GM12878 (cell line): ENCODE data around the gene SLC25A36. TPM values are rescaled to one million over a fixed set of nuclear protein-coding genes. Genes with fewer than 3 reads are reported as not detected.

ENCODE experiments used
- ATAC-seq: fragments of 200-7000 bp; cut with Tn5 transposase; 3 replicates; pipeline ENCODE4 v1.9.1; 2020; ENCODE audit warnings: mild to moderate bottlenecking, moderate library complexity
- BruUV-seq: library from RNA; stranded (reverse); fragments of 400-500 nt; replicated peaks from 2 replicates; lab custom pipeline; 2021; lab: Mats Ljungman, UMichigan
- CTCF ChIA-PET: fragments of 300-600 bp; sonication (Branson Sonifier 250); formaldehyde crosslinking; extraction: SDS; loops from one replicate; lab custom pipeline; 2021; ENCODE audit warnings: inconsistent platforms; lab: Yijun Ruan, JAX
- POLR2A ChIA-PET: fragments of 350-600 bp; formaldehyde crosslinking; extraction: SDS; loops from one replicate; lab custom pipeline; 2021; ENCODE audit warnings: inconsistent platforms; lab: Charles Lee
- RAD21 ChIA-PET: fragments of 300-600 bp; sonication (Branson Sonifier 250); formaldehyde crosslinking; loops from one replicate; lab custom pipeline; 2023; ENCODE audit warnings: antibody characterized with exemption; ENCODE audit not compliant: unreplicated experiment; lab: Charles Lee
- SMC1A ChIA-PET: fragments of 300-600 bp; sonication (Branson Sonifier 250); formaldehyde crosslinking; loops from one replicate; lab custom pipeline; 2023; ENCODE audit not compliant: unreplicated experiment, uncharacterized antibody; lab: Charles Lee
- DNase-seq: peaks from one replicate; pipeline ENCODE4 v3.0.0-alpha.2; 2011; ENCODE audit warnings: low read depth, low spot score
- FAIRE-seq: peaks from 3 replicates; lab custom pipeline; 2011; peaks lifted over from hg19 to GRCh38; lab: Jason Lieb, UNC
- H2AFZ ChIP-seq: 2 replicates; pipeline ENCODE4 v1.6.0; 2011; ENCODE audit warnings: low read depth, low read length, control low read depth; ENCODE audit not compliant: control insufficient read depth
- H3K27ac ChIP-seq: 2 replicates; pipeline ENCODE4 v1.5.1; 2011; ENCODE audit warnings: control low read depth; ENCODE audit not compliant: control insufficient read depth, insufficient read depth
- H3K27me3 ChIP-seq, 2 experiments: replicated peaks in 1 of 2; 2 replicates each; pipeline versions ENCODE4 v1.6.0 to v1.6.1; 2011; ENCODE audit warnings: low read length in 1 of 2; ENCODE audit not compliant: control insufficient read depth in 2 of 2, insufficient read depth in 2 of 2
- H3K36me3 ChIP-seq, 2 experiments: 2 replicates each; pipeline ENCODE4 v1.5.1; 2011; ENCODE audit warnings: low read length in 1 of 2; ENCODE audit not compliant: control insufficient read depth in 2 of 2, insufficient read depth in 2 of 2
- H3K4me1 ChIP-seq: 2 replicates; pipeline ENCODE4 v1.6.1; 2011; ENCODE audit warnings: mild to moderate bottlenecking, low read length, moderate library complexity, mixed read lengths; ENCODE audit not compliant: control insufficient read depth, insufficient read depth
- H3K4me2 ChIP-seq: 2 replicates; pipeline ENCODE4 v1.6.0; 2011; ENCODE audit warnings: control low read depth; ENCODE audit not compliant: control insufficient read depth, insufficient read depth
- H3K4me3 ChIP-seq: fragments of 200-600 bp; sonication (generic); 2 replicates; pipeline ENCODE4 v1.5.1; 2016
- H3K79me2 ChIP-seq: 2 replicates; pipeline ENCODE4 v1.6.0; 2011; ENCODE audit warnings: low read length; ENCODE audit not compliant: control insufficient read depth, insufficient read depth
- H3K9ac ChIP-seq: 2 replicates; pipeline ENCODE4 v1.8.0; 2011; ENCODE audit warnings: low read length, control low read depth, mixed read lengths; ENCODE audit not compliant: control insufficient read depth, insufficient read depth
- H3K9me3 ChIP-seq: replicated peaks from 3 replicates; pipeline ENCODE4 v1.5.1; 2011; ENCODE audit warnings: mild to moderate bottlenecking, low read length; ENCODE audit not compliant: control insufficient read depth, insufficient read depth
- H4K20me1 ChIP-seq: 2 replicates; pipeline ENCODE4 v1.6.0; 2011; ENCODE audit not compliant: control insufficient read depth, insufficient read depth
- ASH2L ChIP-seq: fragments of 300-600, 200-600 bp; sonication (generic); IDR thresholded peaks from 2 replicates; pipeline ENCODE4 v1.6.1; 2017; ENCODE audit warnings: low read depth, mild to moderate bottlenecking, borderline replicate concordance
- CHD1 ChIP-seq: IDR thresholded peaks from 2 replicates; pipeline ENCODE4 v1.6.1; 2012; ENCODE audit warnings: low read depth, low read length, improper control_type of control experiment
- CREM ChIP-seq: IDR thresholded peaks from 2 replicates; pipeline ENCODE4 v1.6.1; 2014; ENCODE audit warnings: antibody characterized with exemption, low read depth
- EED ChIP-seq: sonication (generic); IDR thresholded peaks from 2 replicates; pipeline ENCODE4 v1.6.1; 2016; ENCODE audit warnings: antibody characterized with exemption, low read depth
- JUND ChIP-seq: IDR thresholded peaks from 2 replicates; pipeline ENCODE4 v1.6.1; 2012; ENCODE audit warnings: low read depth, mild to moderate bottlenecking, low read length, improper control_type of control experiment, moderate library complexity
- NR2F1 ChIP-seq: fragments of 450-650 bp; conservative IDR thresholded peaks from 2 replicates; pipeline ENCODE4 v1.6.1; 2017; ENCODE audit warnings: mild to moderate bottlenecking
- POLR2A ChIP-seq: IDR thresholded peaks from 2 replicates; pipeline ENCODE4 v1.6.1; 2011; ENCODE audit warnings: low read depth, mild to moderate bottlenecking, low read length
- POLR2AphosphoS2 ChIP-seq: IDR thresholded peaks from 2 replicates; pipeline ENCODE4 v1.6.1; 2011; ENCODE audit warnings: low read depth, mild to moderate bottlenecking, low read length, improper control_type of control experiment, moderate library complexity
- SMAD1 ChIP-seq: fragments of 450-650 bp; IDR thresholded peaks from 2 replicates; pipeline ENCODE4 v1.6.1; 2018; ENCODE audit warnings: mild to moderate bottlenecking, low read depth; ENCODE audit not compliant: partially characterized antibody
- TAF1 ChIP-seq: IDR thresholded peaks from 2 replicates; pipeline ENCODE4 v1.6.1; 2011; ENCODE audit warnings: mild to moderate bottlenecking, low read depth, low read length, borderline replicate concordance
- TARDBP ChIP-seq: IDR thresholded peaks from 2 replicates; pipeline ENCODE4 v1.6.1; 2016; ENCODE audit warnings: borderline replicate concordance
- TBL1XR1 ChIP-seq: IDR thresholded peaks from 2 replicates; pipeline ENCODE4 v1.6.1; 2012; ENCODE audit warnings: low read depth, low read length, improper control_type of control experiment
- YY1 ChIP-seq: IDR thresholded peaks from 2 replicates; pipeline ENCODE4 v1.6.1; 2011; ENCODE audit warnings: low read depth, mild to moderate bottlenecking, low read length
- ZNF207 ChIP-seq: fragments of 450-650 bp; IDR thresholded peaks from 2 replicates; pipeline ENCODE4 v1.6.1; 2014; ENCODE audit warnings: antibody characterized with exemption, mild to moderate bottlenecking, borderline replicate concordance
- in situ Hi-C: fragments of 300-500 bp; cut with MboI; formaldehyde crosslinking; loops from 9 replicates; pipeline ENCODE4 v1.14.3; 2018; ENCODE audit warnings: mixed read lengths
- intact Hi-C: fragments of 100-400 bp; cut with micrococcal nuclease; formaldehyde crosslinking; loops from one replicate; pipeline ENCODE4 v1.14.2; 2022; ENCODE audit not compliant: unreplicated experiment
- polyA plus RNA-seq, 11 experiments: library from polyadenylated mRNA; depleted of rRNA in 4 of 11; unstranded in 6 of 11; stranded (reverse) in 5 of 11; fragments of >200 nt; fragmentation: Nextera tagmentation in 4 of 11; fragmentation: Illumina TruSeq in 1 of 11; extraction: Ambion mirVana in 4 of 11; extraction: Trizol in 1 of 11; gene quantifications; 1 replicate in 1 of 11; 2 replicates in 10 of 11; pipeline versions ENCODE4 v1.2.1 to v1.2.3, GENCODE V29; 2011 to 2016; ENCODE audit warnings: inconsistent platforms in 2 of 11, missing spikeins in 2 of 11, low read depth in 1 of 11
- total RNA-seq, 4 experiments: library from RNA; depleted of rRNA in 3 of 4; stranded (reverse); fragments of >200 nt in 3 of 4; fragmentation: Illumina TruSeq in 1 of 4; extraction: Trizol in 1 of 4; gene quantifications; 2 replicates each; pipeline versions ENCODE4 v1.2.1 to v1.2.3, GENCODE V29; 2013 to 2021
- TF ChIP-seq, protein P1 (sequence below): fragments of 450-650 bp; IDR thresholded peaks from 2 replicates; pipeline ENCODE4 v1.6.1; 2016; ENCODE audit warnings: mild to moderate bottlenecking
- TF ChIP-seq, protein P2 (sequence below): fragments of 150-350 bp; IDR thresholded peaks from 2 replicates; pipeline ENCODE4 v1.6.1; 2016; ENCODE audit warnings: low read depth, low read length
- TF ChIP-seq, protein P3 (sequence below): fragments of 450-650 bp; IDR thresholded peaks from 2 replicates; pipeline ENCODE4 v1.6.1; 2017; ENCODE audit warnings: mild to moderate bottlenecking, low read depth, inconsistent platforms; ENCODE audit not compliant: poor library complexity, severe bottlenecking

SLC25A36 gene
- total and polyA plus RNA-seq, 10 of the 15 experiments (the other 5 are each of a cell fraction or from before 2014, with no cell fraction given), result 13.0 to 183 (median 47.7) TPM

DNA sequence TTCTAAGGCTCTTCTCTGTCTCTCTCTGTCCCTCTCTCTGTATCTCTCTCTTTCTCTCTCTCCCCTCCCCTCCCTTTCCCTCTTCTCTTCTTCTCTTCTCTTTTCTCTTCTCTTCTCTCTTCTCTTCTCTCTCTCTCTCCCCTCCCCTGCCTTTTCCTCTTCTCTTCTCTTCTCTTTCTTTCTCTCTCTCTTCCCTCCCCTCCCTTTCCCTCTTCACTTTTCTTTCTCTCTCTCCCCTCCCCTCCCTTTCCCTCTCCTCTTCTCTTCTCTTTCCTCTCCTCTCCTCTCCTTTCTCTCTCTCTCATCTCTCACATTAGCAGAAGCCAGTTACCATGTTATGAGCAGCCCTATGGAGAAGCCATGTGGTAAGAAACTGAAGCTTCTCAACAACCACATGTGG, 25.0 kb upstream of the SLC25A36 start:
- no peaks in the 10 kb centered on the region for H3K4me1 ChIP-seq
- no peaks in the 10 kb centered on the region for H3K27me3 ChIP-seq
- TF ChIP-seq, protein P1, sequence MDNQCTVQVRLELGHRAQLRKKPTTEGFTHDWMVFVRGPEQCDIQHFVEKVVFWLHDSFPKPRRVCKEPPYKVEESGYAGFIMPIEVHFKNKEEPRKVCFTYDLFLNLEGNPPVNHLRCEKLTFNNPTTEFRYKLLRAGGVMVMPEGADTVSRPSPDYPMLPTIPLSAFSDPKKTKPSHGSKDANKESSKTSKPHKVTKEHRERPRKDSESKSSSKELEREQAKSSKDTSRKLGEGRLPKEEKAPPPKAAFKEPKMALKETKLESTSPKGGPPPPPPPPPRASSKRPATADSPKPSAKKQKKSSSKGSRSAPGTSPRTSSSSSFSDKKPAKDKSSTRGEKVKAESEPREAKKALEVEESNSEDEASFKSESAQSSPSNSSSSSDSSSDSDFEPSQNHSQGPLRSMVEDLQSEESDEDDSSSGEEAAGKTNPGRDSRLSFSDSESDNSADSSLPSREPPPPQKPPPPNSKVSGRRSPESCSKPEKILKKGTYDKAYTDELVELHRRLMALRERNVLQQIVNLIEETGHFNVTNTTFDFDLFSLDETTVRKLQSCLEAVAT, result no peak
- TF ChIP-seq, protein P2, sequence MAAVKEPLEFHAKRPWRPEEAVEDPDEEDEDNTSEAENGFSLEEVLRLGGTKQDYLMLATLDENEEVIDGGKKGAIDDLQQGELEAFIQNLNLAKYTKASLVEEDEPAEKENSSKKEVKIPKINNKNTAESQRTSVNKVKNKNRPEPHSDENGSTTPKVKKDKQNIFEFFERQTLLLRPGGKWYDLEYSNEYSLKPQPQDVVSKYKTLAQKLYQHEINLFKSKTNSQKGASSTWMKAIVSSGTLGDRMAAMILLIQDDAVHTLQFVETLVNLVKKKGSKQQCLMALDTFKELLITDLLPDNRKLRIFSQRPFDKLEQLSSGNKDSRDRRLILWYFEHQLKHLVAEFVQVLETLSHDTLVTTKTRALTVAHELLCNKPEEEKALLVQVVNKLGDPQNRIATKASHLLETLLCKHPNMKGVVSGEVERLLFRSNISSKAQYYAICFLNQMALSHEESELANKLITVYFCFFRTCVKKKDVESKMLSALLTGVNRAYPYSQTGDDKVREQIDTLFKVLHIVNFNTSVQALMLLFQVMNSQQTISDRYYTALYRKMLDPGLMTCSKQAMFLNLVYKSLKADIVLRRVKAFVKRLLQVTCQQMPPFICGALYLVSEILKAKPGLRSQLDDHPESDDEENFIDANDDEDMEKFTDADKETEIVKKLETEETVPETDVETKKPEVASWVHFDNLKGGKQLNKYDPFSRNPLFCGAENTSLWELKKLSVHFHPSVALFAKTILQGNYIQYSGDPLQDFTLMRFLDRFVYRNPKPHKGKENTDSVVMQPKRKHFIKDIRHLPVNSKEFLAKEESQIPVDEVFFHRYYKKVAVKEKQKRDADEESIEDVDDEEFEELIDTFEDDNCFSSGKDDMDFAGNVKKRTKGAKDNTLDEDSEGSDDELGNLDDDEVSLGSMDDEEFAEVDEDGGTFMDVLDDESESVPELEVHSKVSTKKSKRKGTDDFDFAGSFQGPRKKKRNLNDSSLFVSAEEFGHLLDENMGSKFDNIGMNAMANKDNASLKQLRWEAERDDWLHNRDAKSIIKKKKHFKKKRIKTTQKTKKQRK, result no peak
- no peak for TF ChIP-seq CREM
- TF ChIP-seq ZNF207, result no peak
- no peak for TF ChIP-seq TARDBP
- no peak for TF ChIP-seq TAF1
- TF ChIP-seq, protein P3, sequence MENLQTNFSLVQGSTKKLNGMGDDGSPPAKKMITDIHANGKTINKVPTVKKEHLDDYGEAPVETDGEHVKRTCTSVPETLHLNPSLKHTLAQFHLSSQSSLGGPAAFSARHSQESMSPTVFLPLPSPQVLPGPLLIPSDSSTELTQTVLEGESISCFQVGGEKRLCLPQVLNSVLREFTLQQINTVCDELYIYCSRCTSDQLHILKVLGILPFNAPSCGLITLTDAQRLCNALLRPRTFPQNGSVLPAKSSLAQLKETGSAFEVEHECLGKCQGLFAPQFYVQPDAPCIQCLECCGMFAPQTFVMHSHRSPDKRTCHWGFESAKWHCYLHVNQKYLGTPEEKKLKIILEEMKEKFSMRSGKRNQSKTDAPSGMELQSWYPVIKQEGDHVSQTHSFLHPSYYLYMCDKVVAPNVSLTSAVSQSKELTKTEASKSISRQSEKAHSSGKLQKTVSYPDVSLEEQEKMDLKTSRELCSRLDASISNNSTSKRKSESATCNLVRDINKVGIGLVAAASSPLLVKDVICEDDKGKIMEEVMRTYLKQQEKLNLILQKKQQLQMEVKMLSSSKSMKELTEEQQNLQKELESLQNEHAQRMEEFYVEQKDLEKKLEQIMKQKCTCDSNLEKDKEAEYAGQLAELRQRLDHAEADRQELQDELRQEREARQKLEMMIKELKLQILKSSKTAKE, result no peak
- TF ChIP-seq SMAD1, result no peak
- no peak for TF ChIP-seq POLR2AphosphoS2
- no peak for TF ChIP-seq YY1
- no peak for TF ChIP-seq CHD1
- TF ChIP-seq JUND, result no peak
- no peak for TF ChIP-seq EED
- no peak for TF ChIP-seq TBL1XR1
- no peak for TF ChIP-seq ASH2L
- TF ChIP-seq NR2F1, result no peak
- no peak for TF ChIP-seq POLR2A
- H3K79me2 ChIP-seq, result no peaks in the 10 kb centered on the region
- no peak overlapping the region for H3K4me2 ChIP-seq
- H2AFZ ChIP-seq, result no peak overlapping the region
- DNase-seq (no peak), FAIRE-seq (no peak), ATAC-seq (no peak)
- H4K20me1 ChIP-seq, result no peaks in the 10 kb centered on the region
- intact Hi-C loops, result no loop called here
- CTCF ChIA-PET, result interaction anchor here (1.0 to 1.9 kb wide), 5 partner anchors 13 to 88 kb away, joined by 3 to 6 read pairs (median 3); no protein-coding TSS in a partner anchor
- no peaks in the 10 kb centered on the region for H3K36me3 ChIP-seq
- BruUV-seq, result no TSS peak
- H3K9ac ChIP-seq, result no peak overlapping the region
- SMC1A ChIA-PET, result interaction anchor here (0.7 kb wide), 1 partner anchor 8 kb away, joined by 3 read pairs; no protein-coding TSS in a partner anchor
- H3K27ac ChIP-seq, result no peak overlapping the region
- no peak overlapping the region for H3K4me3 ChIP-seq
- H3K9me3 ChIP-seq, result no peaks in the 10 kb centered on the region
- in situ Hi-C loops, result no loop called here
- POLR2A ChIA-PET, result no interaction called here
- RAD21 ChIA-PET, result interaction anchor here (0.5 to 1.0 kb wide), 2 partner anchors 118 to 214 kb away, joined by 3 read pairs; no protein-coding TSS in a partner anchor
